Neural progenitor cell (in vitro differentiated cells): Measurements from ENCODE around the gene PDHB. TPM values are rescaled to one million over a fixed set of nuclear protein-coding genes. Genes with fewer than 3 reads are reported as not detected.

Experiments
- DNase-seq: peaks from one replicate; pipeline ENCODE4 v3.0.0-alpha.2; 2016; ENCODE audit warnings: low spot score
- H2AFZ ChIP-seq: fragments of 200-600 bp; sonication (generic); replicated peaks from 2 replicates; pipeline ENCODE4 v1.6.1; 2016; ENCODE audit warnings: antibody characterized with exemption
- H3F3A ChIP-seq: fragments of 200-600 bp; sonication (generic); 2 replicates; pipeline ENCODE4 v1.6.1; 2016; ENCODE audit warnings: antibody characterized with exemption, low read depth
- H3K27ac ChIP-seq: fragments of 200-600 bp; sonication (generic); 2 replicates; pipeline ENCODE4 v1.5.1; 2016; ENCODE audit warnings: mild to moderate bottlenecking
- H3K27me3 ChIP-seq: fragments of 200-600 bp; sonication (generic); 2 replicates; pipeline ENCODE4 v1.6.1; 2016; ENCODE audit warnings: mild to moderate bottlenecking, moderate library complexity
- H3K36me3 ChIP-seq: fragments of 200-600 bp; sonication (generic); 2 replicates; pipeline ENCODE4 v1.5.1; 2016
- H3K4me1 ChIP-seq: fragments of 200-600 bp; sonication (generic); 2 replicates; pipeline ENCODE4 v1.6.1; 2016; ENCODE audit warnings: mixed run types
- H3K4me2 ChIP-seq: fragments of 200-600 bp; sonication (generic); 2 replicates; pipeline ENCODE4 v1.6.1; 2016
- H3K4me3 ChIP-seq: fragments of 200-600 bp; sonication (generic); 2 replicates; pipeline ENCODE4 v1.5.1; 2016
- H3K79me2 ChIP-seq: fragments of 200-600 bp; sonication (generic); 2 replicates; pipeline ENCODE4 v1.6.1; 2016; ENCODE audit warnings: low read depth
- H3K9ac ChIP-seq: fragments of 200-600 bp; sonication (generic); 2 replicates; pipeline ENCODE4 v1.6.1; 2016
- H3K9me3 ChIP-seq: fragments of 200-600 bp; sonication (generic); 2 replicates; pipeline ENCODE4 v1.5.1; 2016; ENCODE audit warnings: low read depth
- H4K20me1 ChIP-seq: fragments of 200-600 bp; sonication (generic); 2 replicates; pipeline ENCODE4 v1.6.1; 2016; ENCODE audit warnings: low read depth
- H3K27ac Mint-ChIP-seq: 3 replicates; pipeline ENCODE4 v1.8.0; 2021; ENCODE audit warnings: mixed read lengths
- H3K27me3 Mint-ChIP-seq: 2 replicates; pipeline ENCODE4 v1.8.0; 2022; ENCODE audit warnings: low read depth, mild to moderate bottlenecking, inconsistent platforms, moderate library complexity, mixed read lengths; ENCODE audit not compliant: insufficient read depth
- H3K36me3 Mint-ChIP-seq: 3 replicates; pipeline ENCODE4 v1.8.0; 2021; ENCODE audit warnings: mixed read lengths
- H3K4me1 Mint-ChIP-seq: 3 replicates; pipeline ENCODE4 v1.8.0; 2021; ENCODE audit warnings: mixed read lengths
- H3K4me3 Mint-ChIP-seq: 3 replicates; pipeline ENCODE4 v1.8.0; 2021; ENCODE audit warnings: mild to moderate bottlenecking, moderate library complexity, mixed read lengths
- H3K9me3 Mint-ChIP-seq: 3 replicates; pipeline ENCODE4 v1.8.0; 2020; ENCODE audit warnings: mixed read lengths
- EZH2 ChIP-seq: fragments of 200-600 bp; sonication (generic); IDR thresholded peaks from 2 replicates; pipeline ENCODE4 v1.6.1; 2017; ENCODE audit warnings: antibody characterized with exemption, mild to moderate bottlenecking, moderate library complexity
- EZH2phosphoT487 ChIP-seq: fragments of 200-600 bp; sonication (generic); IDR thresholded peaks from 2 replicates; pipeline ENCODE4 v1.6.1; 2017; ENCODE audit warnings: antibody characterized with exemption
- total RNA-seq: library from RNA; depleted of rRNA; stranded (reverse); fragments of >200 nt; gene quantifications from 2 replicates; pipeline ENCODE4 v1.2.3, GENCODE V29; 2015; ENCODE audit warnings: low replicate concordance
- TF ChIP-seq, protein P1 (sequence below): fragments of 200-600 bp; sonication (generic); IDR thresholded peaks from 2 replicates; pipeline ENCODE4 v1.5.1; 2017; ENCODE audit warnings: antibody characterized with exemption, mild to moderate bottlenecking

Gene PDHB
- total RNA-seq, 1 donor from 2014 or later, result 155 TPM

DNA sequence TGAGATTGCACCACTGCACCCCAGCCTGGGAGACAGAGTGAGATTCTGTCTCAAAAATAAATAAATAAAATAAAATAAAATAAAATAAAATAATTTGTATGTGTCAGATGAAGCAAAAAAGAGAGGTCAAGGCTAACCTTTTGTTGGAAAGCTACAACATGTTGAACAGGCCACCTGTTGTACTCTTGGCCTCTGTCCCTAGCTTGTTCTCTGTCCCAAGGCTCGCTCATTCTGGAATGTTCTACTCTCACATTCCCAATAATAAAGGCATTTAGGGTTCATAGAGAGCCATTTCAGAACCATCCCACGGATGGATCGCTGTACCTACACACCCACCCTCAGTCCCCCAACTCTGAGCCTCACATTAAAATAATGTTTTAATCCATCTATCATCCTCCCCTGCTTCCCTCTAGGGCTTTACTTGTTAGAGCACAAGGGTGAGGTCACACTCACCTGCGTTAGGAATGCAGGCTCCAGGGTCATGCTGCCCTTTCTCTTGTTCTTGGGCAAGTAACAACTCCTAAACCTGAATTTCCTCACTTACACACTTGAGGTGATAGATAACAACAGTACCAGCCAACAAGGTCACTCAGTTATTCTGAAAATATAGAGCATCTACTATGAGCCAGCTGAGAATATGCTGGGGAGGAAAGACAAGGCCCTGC is 33.4 kb upstream of the PDHB start:
- Mint-ChIP-seq H3K9me3 (no peaks in the 10 kb centered on the region), H3K4me1 (peaks cover 36% of the 10 kb centered on the region), H3K27me3 (peaks cover 3% of the 10 kb centered on the region), H3K27ac (no peak overlapping the region), H3K4me3 (no peak overlapping the region), H3K36me3 (no peaks in the 10 kb centered on the region)
- Histone ChIP-seq H3K79me2 (no peaks in the 10 kb centered on the region), H3K27ac (no peak overlapping the region), H2AFZ (no peak overlapping the region), H3K9ac (no peak overlapping the region), H3K4me3 (no peak overlapping the region), H3K27me3 (no peaks in the 10 kb centered on the region), H3K9me3 (no peaks in the 10 kb centered on the region), H4K20me1 (no peaks in the 10 kb centered on the region), H3K4me1 (peaks cover 17% of the 10 kb centered on the region), H3K4me2 (no peak overlapping the region), H3K36me3 (no peaks in the 10 kb centered on the region), H3F3A (peaks cover 20% of the 10 kb centered on the region)
- TF ChIP-seq EZH2 (no peak), EZH2phosphoT487 (no peak)
- TF ChIP-seq, protein P1, sequence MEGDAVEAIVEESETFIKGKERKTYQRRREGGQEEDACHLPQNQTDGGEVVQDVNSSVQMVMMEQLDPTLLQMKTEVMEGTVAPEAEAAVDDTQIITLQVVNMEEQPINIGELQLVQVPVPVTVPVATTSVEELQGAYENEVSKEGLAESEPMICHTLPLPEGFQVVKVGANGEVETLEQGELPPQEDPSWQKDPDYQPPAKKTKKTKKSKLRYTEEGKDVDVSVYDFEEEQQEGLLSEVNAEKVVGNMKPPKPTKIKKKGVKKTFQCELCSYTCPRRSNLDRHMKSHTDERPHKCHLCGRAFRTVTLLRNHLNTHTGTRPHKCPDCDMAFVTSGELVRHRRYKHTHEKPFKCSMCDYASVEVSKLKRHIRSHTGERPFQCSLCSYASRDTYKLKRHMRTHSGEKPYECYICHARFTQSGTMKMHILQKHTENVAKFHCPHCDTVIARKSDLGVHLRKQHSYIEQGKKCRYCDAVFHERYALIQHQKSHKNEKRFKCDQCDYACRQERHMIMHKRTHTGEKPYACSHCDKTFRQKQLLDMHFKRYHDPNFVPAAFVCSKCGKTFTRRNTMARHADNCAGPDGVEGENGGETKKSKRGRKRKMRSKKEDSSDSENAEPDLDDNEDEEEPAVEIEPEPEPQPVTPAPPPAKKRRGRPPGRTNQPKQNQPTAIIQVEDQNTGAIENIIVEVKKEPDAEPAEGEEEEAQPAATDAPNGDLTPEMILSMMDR, result no peak
- no peak for DNase-seq

DNA sequence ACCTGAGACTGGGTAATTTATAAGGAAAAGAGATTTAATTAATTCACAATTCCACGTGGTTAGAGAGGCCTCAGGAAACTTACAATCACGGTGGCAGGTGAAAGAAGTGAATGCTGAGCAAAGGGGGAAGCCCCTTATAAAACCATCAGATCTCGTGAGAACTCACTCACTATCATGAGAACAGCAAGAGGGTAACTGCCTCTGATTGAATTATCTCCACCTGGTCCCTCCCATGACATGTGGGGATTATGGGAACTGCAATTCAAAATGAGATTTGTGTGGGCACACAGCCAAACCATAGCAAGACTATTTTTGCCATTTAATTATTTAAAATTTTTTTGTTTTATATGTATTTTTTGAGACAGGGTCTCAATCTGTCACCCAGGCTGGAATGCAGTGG is 31.2 kb upstream of the PDHB start:
- TF ChIP-seq EZH2, result no peak
- TF ChIP-seq EZH2phosphoT487, result no peak
- TF ChIP-seq, protein P1, result no peak
- DNase-seq, result no peak
- Histone ChIP-seq H3K27me3 (no peaks in the 10 kb centered on the region), H3K4me3 (no peak overlapping the region), H3K27ac (no peak overlapping the region), H2AFZ (no peak overlapping the region), H4K20me1 (no peaks in the 10 kb centered on the region), H3K9me3 (no peaks in the 10 kb centered on the region), H3K79me2 (no peaks in the 10 kb centered on the region), H3K4me1 (no peaks in the 10 kb centered on the region), H3K36me3 (no peaks in the 10 kb centered on the region), H3K9ac (no peak overlapping the region), H3K4me2 (no peak overlapping the region), H3F3A (peaks cover 9% of the 10 kb centered on the region)
- peaks cover 3% of the 10 kb centered on the region for H3K27me3 Mint-ChIP-seq
- no peak overlapping the region for H3K27ac Mint-ChIP-seq
- H3K36me3 Mint-ChIP-seq, result no peaks in the 10 kb centered on the region
- H3K4me3 Mint-ChIP-seq, result no peak overlapping the region
- H3K9me3 Mint-ChIP-seq, result no peaks in the 10 kb centered on the region
- peaks cover 15% of the 10 kb centered on the region for H3K4me1 Mint-ChIP-seq

DNA sequence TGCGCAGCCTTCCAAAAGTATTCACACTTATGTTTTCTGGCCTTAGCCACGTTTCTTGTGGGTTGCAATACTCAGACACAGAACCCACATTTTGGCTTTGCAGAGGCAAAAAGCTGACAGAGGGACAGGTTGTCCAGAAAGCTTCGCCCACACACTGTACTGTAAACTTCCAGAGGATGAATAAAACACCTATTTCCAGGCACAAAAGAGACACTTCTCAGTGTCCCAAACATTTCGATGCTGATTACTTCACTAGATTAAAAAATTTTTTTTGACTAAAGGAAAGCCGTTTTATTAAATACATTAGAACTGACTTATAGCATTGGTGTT is 30.3 kb upstream of the PDHB start:
- DNase-seq, result no peak
- Histone ChIP-seq H3K4me2 (no peak overlapping the region), H3K4me3 (no peak overlapping the region), H4K20me1 (no peaks in the 10 kb centered on the region), H3F3A (peaks cover 9% of the 10 kb centered on the region), H3K4me1 (no peaks in the 10 kb centered on the region), H3K9me3 (no peaks in the 10 kb centered on the region), H3K36me3 (no peaks in the 10 kb centered on the region), H2AFZ (peak overlapping the region; percentile 74), H3K9ac (no peak overlapping the region), H3K27me3 (no peaks in the 10 kb centered on the region), H3K79me2 (no peaks in the 10 kb centered on the region), H3K27ac (no peak overlapping the region)
- H3K36me3 Mint-ChIP-seq, result no peaks in the 10 kb centered on the region
- peaks cover 11% of the 10 kb centered on the region for H3K4me1 Mint-ChIP-seq
- no peaks in the 10 kb centered on the region for H3K9me3 Mint-ChIP-seq
- H3K4me3 Mint-ChIP-seq, result no peak overlapping the region
- no peak overlapping the region for H3K27ac Mint-ChIP-seq
- TF ChIP-seq, protein P1, result no peak
- no peak for TF ChIP-seq EZH2
- TF ChIP-seq EZH2phosphoT487, result no peak
- peaks cover 2% of the 10 kb centered on the region for H3K27me3 Mint-ChIP-seq
